GM19324 (cell line): ENCODE data around the gene ZCRB1.

Experiments
- ATAC-seq: cut with Tn5 transposase; IDR thresholded peaks from one replicate; pipeline ENCODE4 v1.9.1; 2021; ENCODE audit warnings: mild to moderate bottlenecking, moderate library complexity; ENCODE audit not compliant: unreplicated experiment, low FRiP score

ZCRB1 gene

DNA sequence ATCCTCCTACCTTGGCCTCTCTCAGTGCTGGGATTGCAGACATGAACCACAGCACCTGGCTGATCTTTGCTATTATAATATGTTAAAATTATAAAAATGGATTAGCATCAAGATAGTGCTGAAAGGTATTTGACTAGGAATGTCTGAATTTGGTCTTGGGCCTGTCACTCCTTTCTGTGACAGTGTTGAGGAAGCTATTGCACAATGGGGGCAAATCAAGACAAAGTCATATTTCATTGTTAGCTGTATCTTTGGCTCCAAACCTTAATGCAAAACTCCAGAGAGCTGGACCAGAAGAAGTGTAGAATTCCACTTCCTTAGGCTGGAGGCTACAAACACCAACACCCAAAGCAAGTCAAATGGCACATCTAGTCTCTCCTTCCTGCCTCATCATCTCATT lies 42.2 kb downstream of the ZCRB1 start:
- no peak for ATAC-seq

DNA sequence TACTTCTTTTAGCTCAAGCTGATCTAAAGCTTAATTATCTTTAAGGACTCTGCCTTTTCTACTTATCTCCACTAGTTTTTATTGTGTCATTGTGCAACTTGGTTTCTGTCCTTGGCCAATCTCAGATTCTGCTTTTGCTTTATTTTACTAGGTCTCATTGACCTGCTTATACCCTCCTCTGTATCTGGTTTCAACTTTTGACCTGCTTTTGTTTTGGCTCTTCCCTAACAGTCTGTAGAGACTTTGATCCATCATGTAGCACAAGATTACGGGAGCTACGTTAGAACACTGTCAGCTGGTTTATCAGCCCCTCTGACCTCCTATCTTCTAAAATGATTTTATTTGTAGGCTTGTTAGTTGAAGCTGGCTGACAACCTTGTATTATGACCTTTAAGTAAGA lies 43.6 kb downstream of the ZCRB1 start:
- no peak for ATAC-seq

DNA sequence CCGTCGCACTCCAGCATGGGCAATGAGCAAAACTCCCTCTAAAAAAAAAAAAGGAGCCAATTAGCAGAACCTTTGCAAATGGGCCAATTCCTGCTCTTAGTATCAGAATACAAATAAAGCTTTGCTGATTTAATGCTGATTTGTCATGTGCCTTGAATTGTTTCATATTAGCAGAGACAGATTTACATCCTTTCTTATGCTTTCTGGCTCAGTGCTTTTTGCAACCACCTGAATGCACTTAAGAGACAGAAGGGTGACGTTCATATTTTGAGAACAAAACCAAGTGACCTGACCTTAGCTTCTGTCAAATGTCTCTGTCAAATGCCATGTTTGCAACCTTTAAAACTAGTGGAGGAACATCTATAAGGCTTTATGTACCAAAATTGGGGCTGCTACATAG lies 44.0 kb downstream of the ZCRB1 start:
- no peak for ATAC-seq

DNA sequence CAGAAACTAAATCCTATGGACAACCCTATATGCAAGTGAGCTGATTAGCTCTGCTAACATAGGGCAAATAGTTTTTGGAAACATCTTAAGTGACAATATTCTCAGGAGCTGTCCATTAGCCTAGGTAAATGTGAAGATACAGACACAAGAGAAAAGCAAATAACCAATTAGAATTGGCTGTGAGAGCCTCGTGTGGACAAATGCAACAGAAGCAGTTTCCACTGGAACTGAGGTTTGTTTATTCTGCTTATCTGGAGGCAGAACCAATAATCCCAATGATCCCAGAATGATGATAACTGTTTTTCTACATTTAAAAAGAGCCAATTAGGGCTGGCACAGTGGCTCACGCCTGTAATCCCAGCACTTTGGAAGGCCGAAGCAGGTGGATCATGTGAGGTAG lies 44.6 kb downstream of the ZCRB1 start:
- no peak for ATAC-seq

DNA sequence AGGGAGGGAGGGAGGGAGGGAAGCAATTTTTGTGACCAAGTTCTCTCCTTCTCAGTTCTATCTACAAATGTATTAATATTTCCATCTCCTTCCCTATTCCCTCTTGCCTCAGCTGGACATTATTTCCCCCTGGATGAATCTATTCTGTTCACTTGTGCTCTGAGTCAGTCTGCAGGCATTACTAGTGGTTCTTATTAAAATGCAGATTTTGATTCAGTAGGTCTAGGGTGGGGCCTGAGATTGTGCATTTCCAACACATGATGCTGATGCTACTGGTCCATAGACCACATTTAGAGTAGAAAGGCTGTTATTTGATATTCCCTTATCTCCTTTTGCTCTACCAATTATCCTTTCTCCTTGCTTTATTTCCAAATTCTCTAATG lies 47.8 kb downstream of the ZCRB1 start:
- ATAC-seq: no peak

DNA sequence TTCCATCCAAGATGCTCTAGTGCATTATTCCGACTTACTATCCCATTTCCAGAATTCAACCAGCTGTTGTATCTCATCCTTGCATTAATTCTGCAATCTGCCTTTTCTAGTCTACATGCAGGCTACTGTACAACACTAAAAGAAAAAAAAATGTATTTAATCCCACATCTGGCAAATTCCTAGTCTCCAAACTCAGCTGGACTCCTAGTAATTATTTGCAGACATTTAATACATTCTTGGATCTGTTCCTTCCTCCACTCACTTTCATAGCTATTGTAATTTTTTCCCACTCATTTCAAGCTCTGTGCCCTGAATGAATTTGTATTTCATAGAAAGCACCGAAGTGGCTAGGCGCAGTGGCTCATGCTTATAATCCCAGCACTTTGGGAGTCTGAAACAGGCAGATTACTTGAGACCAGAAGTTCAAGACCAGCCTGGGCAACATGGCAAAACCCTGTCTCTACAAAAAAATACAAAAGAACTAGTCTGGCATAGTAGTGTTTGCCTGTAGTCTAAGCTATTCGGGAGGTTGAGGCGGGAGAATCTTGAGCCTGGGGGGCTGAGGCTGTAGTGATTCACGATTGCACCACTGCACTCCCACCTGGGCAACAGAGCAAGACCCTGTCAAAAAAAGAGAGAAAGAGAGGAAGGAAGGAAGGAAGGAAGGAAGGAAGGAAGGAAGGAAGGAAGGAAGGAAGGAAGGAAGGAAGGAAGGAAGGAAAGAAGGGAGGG lies 48.3 kb downstream of the ZCRB1 start:
- no peak for ATAC-seq

DNA sequence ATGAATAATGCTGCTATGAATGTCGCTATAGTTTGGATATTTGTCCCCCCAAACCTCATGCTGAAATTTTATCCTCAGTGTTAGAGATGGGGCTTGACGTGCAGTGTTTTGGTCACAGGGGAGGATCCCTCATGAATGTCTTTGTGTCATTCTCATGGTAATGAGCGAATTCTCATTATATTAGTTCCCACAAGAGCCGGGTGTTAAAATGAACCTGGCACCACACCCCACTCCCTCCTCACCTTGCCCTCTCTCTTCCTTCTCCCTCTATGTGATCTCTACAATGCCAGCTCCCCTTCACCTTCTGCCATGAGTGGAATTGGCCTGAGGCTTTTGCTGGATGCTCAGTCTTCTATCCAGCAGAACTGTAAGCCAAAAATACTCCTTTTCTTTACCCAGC lies 50.4 kb downstream of the ZCRB1 start:
- no peak for ATAC-seq

DNA sequence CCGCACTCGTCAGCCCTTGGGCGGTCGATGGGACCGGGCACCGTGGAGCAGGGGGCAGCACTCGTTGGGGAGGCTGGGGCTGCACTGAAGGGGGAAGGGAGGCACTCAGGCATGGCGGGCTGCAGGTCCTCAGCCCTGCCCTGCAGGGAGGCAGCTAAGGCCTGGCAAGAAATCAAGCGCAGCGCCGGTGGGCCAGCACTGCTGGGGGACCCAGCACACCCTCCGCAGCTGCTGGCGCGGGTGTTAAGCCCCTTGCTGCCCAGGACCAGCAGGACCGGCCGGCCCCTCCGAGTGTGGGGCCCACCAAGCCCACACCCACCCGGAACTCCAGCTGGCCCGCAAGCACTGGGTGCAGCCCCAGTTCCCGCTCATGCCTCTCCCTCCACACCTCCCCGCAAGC lies 52.2 kb downstream of the ZCRB1 start:
- ATAC-seq: no peak

DNA sequence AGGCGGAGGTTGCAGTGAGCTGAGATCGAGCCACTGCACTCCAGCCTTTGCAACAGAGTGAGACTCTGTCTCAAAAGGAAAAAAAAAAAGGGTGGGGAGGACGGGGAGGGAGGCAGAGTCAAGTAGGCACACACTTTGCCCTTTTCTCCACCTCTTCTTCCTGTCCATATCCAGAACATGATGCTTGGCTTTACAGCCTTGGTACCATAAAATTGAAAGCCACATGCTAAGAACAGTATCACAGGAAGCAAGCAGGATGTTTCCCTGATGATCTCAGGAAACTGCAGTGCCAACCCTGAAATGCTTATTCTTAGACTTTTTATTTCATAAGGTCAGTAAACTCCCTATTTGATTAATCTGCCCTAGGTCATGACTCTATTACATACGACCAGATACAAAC lies 55.3 kb downstream of the ZCRB1 start:
- ATAC-seq: no peak

DNA sequence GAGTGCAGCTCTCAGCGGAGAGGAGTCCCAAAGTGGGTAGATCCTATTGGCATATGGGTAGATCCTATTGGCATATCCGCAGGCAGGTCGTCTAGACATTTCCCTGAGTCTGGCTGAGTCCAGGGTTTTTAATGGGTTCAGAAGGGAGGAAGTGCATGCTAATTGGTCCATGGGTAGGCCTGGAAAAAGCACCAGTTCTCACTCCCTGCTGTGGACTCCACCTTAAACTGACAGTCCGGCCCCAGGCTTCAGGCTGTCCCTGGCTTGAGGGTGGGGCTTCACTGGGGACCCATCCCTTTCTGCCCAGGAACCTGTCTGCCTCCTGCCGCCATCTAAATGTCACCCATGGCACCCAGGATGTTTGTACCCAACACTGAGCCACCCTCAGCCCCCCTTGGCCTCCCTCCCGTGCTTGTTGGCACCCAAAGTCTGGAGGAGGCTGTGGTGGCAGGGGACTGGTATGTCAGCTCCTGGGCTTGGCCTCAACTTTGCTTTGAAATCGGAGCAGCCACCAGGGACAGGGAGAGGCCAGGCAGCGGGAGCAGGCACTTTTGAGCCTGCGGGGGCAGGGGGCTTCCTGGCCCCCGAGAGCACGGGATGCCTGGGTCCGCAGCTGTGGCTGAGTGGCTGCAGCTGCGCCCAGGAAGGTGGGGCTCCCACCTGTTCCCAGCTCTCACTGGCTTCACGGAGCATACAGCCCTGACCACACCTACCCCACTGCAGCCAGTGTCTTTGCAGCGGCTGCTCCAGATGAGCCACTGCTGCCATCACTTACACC lies 58.3 kb downstream of the ZCRB1 start:
- no peak for ATAC-seq

DNA sequence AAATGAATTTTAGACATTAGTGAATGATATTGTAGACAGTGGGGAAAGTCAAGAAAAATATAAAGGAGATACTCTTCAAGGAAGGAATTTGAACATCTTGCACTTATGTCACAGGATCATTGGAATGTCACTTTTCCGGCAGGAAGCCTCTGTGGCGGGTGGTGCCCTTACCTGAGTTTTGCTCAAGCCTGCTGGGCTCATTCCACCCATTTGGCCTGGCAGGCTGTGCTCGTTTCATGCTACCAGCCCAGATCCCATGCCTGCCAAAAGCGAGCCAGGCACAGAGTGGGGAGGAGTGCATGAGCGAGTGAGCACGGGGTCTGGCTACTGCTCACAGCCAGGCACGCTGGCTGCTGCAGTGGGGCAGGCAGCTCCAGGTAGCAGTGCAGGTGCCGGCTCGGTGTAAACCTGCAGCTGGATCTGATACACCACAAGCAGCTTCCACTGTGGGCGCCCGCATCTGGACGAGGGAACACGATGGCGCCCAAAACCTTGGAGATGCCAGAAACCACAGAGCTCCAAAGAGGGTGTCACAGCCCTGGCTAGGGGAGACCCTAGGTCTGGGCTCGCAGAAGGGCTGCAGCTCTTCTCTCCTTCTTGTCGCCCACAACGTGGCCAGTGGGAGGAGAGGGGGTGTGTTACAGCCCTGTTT lies 59.2 kb downstream of the ZCRB1 start:
- no peak for ATAC-seq

DNA sequence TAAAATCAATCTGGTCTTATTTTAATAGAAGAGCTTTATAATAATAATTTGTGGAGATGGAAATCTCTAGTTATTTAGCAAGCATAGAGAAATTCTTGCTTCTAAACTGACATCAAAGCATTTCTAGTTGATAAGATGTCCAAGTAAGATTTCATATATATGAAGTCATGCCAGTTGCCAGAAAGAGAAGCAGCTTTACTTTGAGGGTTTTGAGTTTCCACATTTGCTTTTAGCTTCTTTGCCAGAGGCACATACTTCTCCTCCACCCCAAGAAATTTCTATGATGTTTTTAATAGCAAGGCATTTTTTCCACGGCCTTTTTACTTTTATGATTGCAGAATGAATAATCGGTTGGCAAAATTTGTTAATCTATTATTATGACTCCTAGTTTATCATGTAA lies 63.6 kb downstream of the ZCRB1 start:
- no peak for ATAC-seq
